ENCODE measurements around the gene MVD. TPM values are rescaled to one million over a fixed set of nuclear protein-coding genes. Genes with fewer than 3 reads are reported as not detected.

MVD gene
- total and polyA plus RNA-seq, 2 of the 13 experiments (the other 11 are each of a cell fraction or from before 2014, with no cell fraction given): 28.1 to 187 TPM

- 0 out of 2 replicates have a peak, but pooled peaks have one; percentile 8 for TF ChIP-seq KDM6A (CRISPR knock-in tag; IDR thresholded peaks at IDR 0.05; ENCODE audit: low read depth)
- no peak for TF ChIP-seq ETV5 (CRISPR knock-in tag; IDR thresholded peaks at IDR 0.05; ENCODE audit: borderline replicate concordance)
- peak; percentile 63; the same call in 1 of the 2 replicates for TF ChIP-seq HIVEP1 (CRISPR knock-in tag; IDR thresholded peaks at IDR 0.05)
- TF ChIP-seq ZSCAN20 (CRISPR knock-in tag; IDR thresholded peaks at IDR 0.05; ENCODE audit: borderline replicate concordance): 0 out of 2 replicates have a peak, but pooled peaks have one; percentile 46
- TF ChIP-seq PCBP1 (IDR thresholded peaks at IDR 0.05; ENCODE audit: borderline replicate concordance, low read depth, low read length): 0 out of 2 replicates have a peak, but pooled peaks have one; percentile 23
- TF ChIP-seq MED13 (CRISPR knock-in tag; IDR thresholded peaks at IDR 0.05): peak; percentile 28; the same call in 1 of the 2 replicates
- TF ChIP-seq SCMH1 (CRISPR knock-in tag; IDR thresholded peaks at IDR 0.05; ENCODE audit: borderline replicate concordance): no peak
- peak; percentile 92 for TF ChIP-seq FOXO4 (CRISPR knock-in tag; conservative IDR thresholded peaks at IDR 0.05)
- TF ChIP-seq MAX (IDR thresholded peaks at IDR 0.05): no peak; the same call in 1 of the 2 replicates
- TF ChIP-seq ZBTB43 (CRISPR knock-in tag; conservative IDR thresholded peaks at IDR 0.05): no peak
- no peak for TF ChIP-seq ZNF841 (CRISPR knock-in tag; IDR thresholded peaks at IDR 0.05; ENCODE audit: borderline replicate concordance)
- TF ChIP-seq ZNF276 (CRISPR knock-in tag; IDR thresholded peaks at IDR 0.05; ENCODE audit: low read depth): no peak
- no peak; the same call in none of the 2 replicates for TF ChIP-seq SAFB2 (CRISPR knock-in tag; IDR thresholded peaks at IDR 0.05; ENCODE audit: borderline replicate concordance, low read depth)
- no peak for TF ChIP-seq ZNF343 (CRISPR knock-in tag; IDR thresholded peaks at IDR 0.05)
- TF ChIP-seq ZBTB7A (CRISPR knock-in tag; IDR thresholded peaks at IDR 0.05): peak; percentile 67; the same call in 1 of the 2 replicates
- 0 out of 2 replicates have a peak, but pooled peaks have one; percentile 8 for TF ChIP-seq POLR2G (IDR thresholded peaks at IDR 0.05; ENCODE audit: low read depth, low read length)
- TF ChIP-seq RFX5 (IDR thresholded peaks at IDR 0.05; ENCODE audit: low read depth, low read length): no peak
- TF ChIP-seq NR2C2 (CRISPR knock-in tag; IDR thresholded peaks at IDR 0.05; ENCODE audit: borderline replicate concordance): peak; percentile 47; the same call in 1 of the 2 replicates
- TF ChIP-seq RARG (CRISPR knock-in tag; IDR thresholded peaks at IDR 0.05; ENCODE audit: low read depth): 0 out of 2 replicates have a peak, but pooled peaks have one; percentile 0
- peak; percentile 52; the same call in 1 of the 2 replicates for TF ChIP-seq ELF1 (CRISPR knock-in tag; IDR thresholded peaks at IDR 0.05)
- no peak for TF ChIP-seq ZNF597 (CRISPR knock-in tag; IDR thresholded peaks at IDR 0.05)
Measured at GRCh38 chr16:88649924-88650748, 12.8 kb downstream of the MVD start (continued).

All from HepG2 (cell line).